Measurements from ENCODE around the gene TUBB8B.
"Not testable (repeated sequence)": the region's sequence is repeated elsewhere in the genome, so short reads cannot be mapped to it uniquely, and the experiment has no call there.

TUBB8B gene

DNA sequence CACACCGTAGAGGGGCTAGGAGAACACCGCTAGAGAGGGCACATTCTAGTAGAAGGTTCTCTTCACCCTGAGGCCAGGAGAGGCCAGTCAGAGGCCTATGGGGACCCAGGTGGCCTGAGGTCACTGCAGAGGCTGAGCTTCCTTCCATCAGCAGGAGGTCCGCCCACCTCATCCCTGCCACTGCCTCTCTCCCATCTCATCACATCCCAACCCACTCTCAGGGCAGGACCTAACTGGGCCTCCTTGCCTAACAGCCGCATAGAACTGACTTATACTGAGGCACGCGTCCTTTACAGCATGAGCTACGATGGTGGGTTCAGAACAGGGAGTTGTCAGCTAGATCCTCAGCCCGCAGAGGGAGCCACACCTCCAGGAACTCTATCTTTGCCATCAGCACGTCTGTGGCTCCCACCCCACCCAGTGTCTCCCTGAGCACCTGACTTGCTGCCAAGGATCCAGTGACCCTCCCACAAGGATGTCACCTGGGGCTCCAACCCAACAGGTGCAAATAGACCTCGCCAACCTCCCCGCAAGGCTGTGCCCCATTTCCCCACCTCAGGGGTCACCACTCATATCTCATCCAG lies 33.3 kb upstream of the TUBB8B start:
- not testable (repeated sequence) for H3K27ac ChIP-seq (ENCODE audit: low read depth, low read length); H3K4me1 ChIP-seq (ENCODE audit: control insufficient read depth in 5 of 5, insufficient read depth in 5 of 5, low read length in 5 of 5); H3K9ac ChIP-seq (ENCODE audit: low read length in 5 of 5); H3K36me3 ChIP-seq (ENCODE audit: control insufficient read depth in 5 of 5, insufficient read depth in 5 of 5, low read length in 5 of 5); H3K27me3 ChIP-seq (ENCODE audit: control insufficient read depth in 5 of 5, insufficient read depth in 4 of 5, low read length in 5 of 5); H3K4me3 ChIP-seq (ENCODE audit: low read depth in 1 of 5, low read length in 5 of 5); H3K9me3 ChIP-seq (ENCODE audit: control insufficient read depth in 5 of 5, low read length in 5 of 5)

DNA sequence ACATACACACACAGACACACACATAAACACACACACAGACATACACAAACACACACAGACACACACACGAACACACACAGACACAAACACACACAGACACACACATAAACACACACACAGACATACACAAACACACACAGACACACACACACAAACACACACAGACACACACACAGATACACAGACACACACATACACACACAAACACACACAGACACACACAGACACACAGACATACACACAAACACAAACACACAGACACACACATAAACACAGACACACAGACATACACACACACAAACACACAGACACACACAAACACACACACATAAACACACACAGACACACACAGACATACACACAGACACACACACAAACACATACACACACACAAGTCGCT lies 31.5 kb upstream of the TUBB8B start:
- not testable (repeated sequence) for H3K4me3 ChIP-seq (ENCODE audit: low read depth in 1 of 5, low read length in 5 of 5); H3K9ac ChIP-seq (ENCODE audit: low read length in 5 of 5); H3K9me3 ChIP-seq (ENCODE audit: control insufficient read depth in 5 of 5, low read length in 5 of 5); H3K36me3 ChIP-seq (ENCODE audit: control insufficient read depth in 5 of 5, insufficient read depth in 5 of 5, low read length in 5 of 5); H3K27ac ChIP-seq (ENCODE audit: low read depth, low read length); H3K27me3 ChIP-seq (ENCODE audit: control insufficient read depth in 5 of 5, insufficient read depth in 4 of 5, low read length in 5 of 5); H3K4me1 ChIP-seq (ENCODE audit: control insufficient read depth in 5 of 5, insufficient read depth in 5 of 5, low read length in 5 of 5)

GRCh38 chr18:80202-80601 lies 30.8 kb upstream of the TUBB8B start:
- H3K4me1 ChIP-seq (ENCODE audit: control insufficient read depth in 5 of 5, insufficient read depth in 5 of 5, low read length in 5 of 5); H3K27ac ChIP-seq (ENCODE audit: low read depth, low read length); H3K9ac ChIP-seq (ENCODE audit: low read length in 5 of 5); H3K9me3 ChIP-seq (ENCODE audit: control insufficient read depth in 5 of 5, low read length in 5 of 5); H3K36me3 ChIP-seq (ENCODE audit: control insufficient read depth in 5 of 5, insufficient read depth in 5 of 5, low read length in 5 of 5); H3K4me3 ChIP-seq (ENCODE audit: low read depth in 1 of 5, low read length in 5 of 5); H3K27me3 ChIP-seq (ENCODE audit: control insufficient read depth in 5 of 5, insufficient read depth in 4 of 5, low read length in 5 of 5): not testable (repeated sequence)

GRCh38 chr18:75525-76160 lies 26.2 kb upstream of the TUBB8B start:
- H3K9ac ChIP-seq (ENCODE audit: low read length in 5 of 5); H3K4me1 ChIP-seq (ENCODE audit: control insufficient read depth in 5 of 5, insufficient read depth in 5 of 5, low read length in 5 of 5); H3K36me3 ChIP-seq (ENCODE audit: control insufficient read depth in 5 of 5, insufficient read depth in 5 of 5, low read length in 5 of 5); H3K9me3 ChIP-seq (ENCODE audit: control insufficient read depth in 5 of 5, low read length in 5 of 5); H3K27ac ChIP-seq (ENCODE audit: low read depth, low read length); H3K27me3 ChIP-seq (ENCODE audit: control insufficient read depth in 5 of 5, insufficient read depth in 4 of 5, low read length in 5 of 5); H3K4me3 ChIP-seq (ENCODE audit: low read depth in 1 of 5, low read length in 5 of 5): not testable (repeated sequence)

DNA sequence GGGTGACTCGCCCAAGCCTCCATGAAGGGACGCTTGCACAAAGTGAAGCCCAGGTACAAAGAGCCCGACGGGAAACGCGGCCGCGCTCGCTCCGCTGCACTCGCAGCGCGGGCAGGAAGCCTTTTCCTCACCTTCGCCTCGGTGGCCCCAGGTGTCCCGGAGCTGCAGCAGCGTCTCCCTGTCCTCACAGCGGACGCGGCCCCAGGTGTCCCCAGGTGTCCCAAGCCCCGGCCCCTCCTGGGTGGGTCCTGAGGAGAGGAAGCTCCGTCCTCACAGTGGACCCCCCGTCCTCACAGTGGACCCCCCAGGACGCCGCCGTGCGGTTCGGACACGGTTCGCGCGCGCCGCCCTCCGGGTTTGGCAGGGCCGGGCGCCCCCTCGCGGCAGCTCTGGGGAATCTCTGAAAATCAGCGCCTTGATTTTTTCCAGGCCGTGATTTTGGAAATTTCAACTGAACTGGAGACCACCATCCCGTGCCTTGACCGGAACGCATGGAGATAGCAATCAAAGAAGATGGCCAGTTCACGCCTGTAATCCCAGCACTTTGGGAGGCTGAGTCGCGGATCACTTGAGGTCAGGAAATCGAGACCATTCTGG lies 23.9 kb upstream of the TUBB8B start:
- H3K4me1 ChIP-seq (ENCODE audit: control insufficient read depth in 5 of 5, insufficient read depth in 5 of 5, low read length in 5 of 5); H3K27ac ChIP-seq (ENCODE audit: low read depth, low read length); H3K36me3 ChIP-seq (ENCODE audit: control insufficient read depth in 5 of 5, insufficient read depth in 5 of 5, low read length in 5 of 5); H3K27me3 ChIP-seq (ENCODE audit: control insufficient read depth in 5 of 5, insufficient read depth in 4 of 5, low read length in 5 of 5); H3K4me3 ChIP-seq (ENCODE audit: low read depth in 1 of 5, low read length in 5 of 5); H3K9ac ChIP-seq (ENCODE audit: low read length in 5 of 5); H3K9me3 ChIP-seq (ENCODE audit: control insufficient read depth in 5 of 5, low read length in 5 of 5): not testable (repeated sequence)

DNA sequence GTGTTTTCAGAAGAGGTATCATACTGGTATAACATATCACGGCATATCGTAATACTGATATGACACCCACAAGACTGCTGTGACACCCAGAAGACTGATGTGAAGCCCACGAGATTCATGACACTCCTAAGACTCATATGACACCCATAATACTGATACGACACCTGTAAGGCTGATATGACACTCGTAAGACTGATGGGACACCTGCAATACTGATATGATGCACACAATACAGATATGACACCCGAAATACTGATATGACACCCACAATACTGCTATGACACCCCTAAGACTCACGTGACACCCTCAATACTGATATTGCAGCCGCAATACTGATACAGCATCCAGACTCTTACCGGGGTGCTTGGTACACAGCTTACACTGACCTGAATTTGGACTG lies 18.3 kb upstream of the TUBB8B start:
- not testable (repeated sequence) for H3K36me3 ChIP-seq (ENCODE audit: control insufficient read depth in 5 of 5, insufficient read depth in 5 of 5, low read length in 5 of 5); H3K9me3 ChIP-seq (ENCODE audit: control insufficient read depth in 5 of 5, low read length in 5 of 5); H3K4me1 ChIP-seq (ENCODE audit: control insufficient read depth in 5 of 5, insufficient read depth in 5 of 5, low read length in 5 of 5); H3K27ac ChIP-seq (ENCODE audit: low read depth, low read length); H3K4me3 ChIP-seq (ENCODE audit: low read depth in 1 of 5, low read length in 5 of 5); H3K27me3 ChIP-seq (ENCODE audit: control insufficient read depth in 5 of 5, insufficient read depth in 4 of 5, low read length in 5 of 5); H3K9ac ChIP-seq (ENCODE audit: low read length in 5 of 5)

GRCh38 chr18:64279-64678 lies 14.9 kb upstream of the TUBB8B start:
- H3K4me1 ChIP-seq (ENCODE audit: control insufficient read depth in 5 of 5, insufficient read depth in 5 of 5, low read length in 5 of 5); H3K9me3 ChIP-seq (ENCODE audit: control insufficient read depth in 5 of 5, low read length in 5 of 5); H3K9ac ChIP-seq (ENCODE audit: low read length in 5 of 5); H3K27ac ChIP-seq (ENCODE audit: low read depth, low read length); H3K36me3 ChIP-seq (ENCODE audit: control insufficient read depth in 5 of 5, insufficient read depth in 5 of 5, low read length in 5 of 5); H3K4me3 ChIP-seq (ENCODE audit: low read depth in 1 of 5, low read length in 5 of 5); H3K27me3 ChIP-seq (ENCODE audit: control insufficient read depth in 5 of 5, insufficient read depth in 4 of 5, low read length in 5 of 5): not testable (repeated sequence)

DNA sequence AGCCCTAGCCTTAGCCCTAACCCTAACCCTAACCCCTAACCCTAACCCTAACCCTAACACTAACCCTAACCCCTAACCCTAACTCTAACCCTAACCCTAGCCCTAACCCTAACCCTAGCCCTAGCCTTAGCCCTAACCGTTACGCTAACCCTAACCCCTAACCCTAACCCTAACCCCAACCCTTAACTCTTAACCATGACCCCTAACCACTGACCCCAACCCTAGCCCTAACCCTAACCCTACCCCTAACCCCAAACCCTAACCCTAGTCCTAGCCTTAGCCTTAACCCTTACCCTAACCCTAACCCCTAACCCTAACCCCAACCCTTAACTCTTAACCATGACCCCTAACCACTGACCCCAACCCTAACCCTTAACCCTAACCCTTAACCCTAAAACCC lies 14.2 kb upstream of the TUBB8B start:
- not testable (repeated sequence) for H3K36me3 ChIP-seq (ENCODE audit: control insufficient read depth in 5 of 5, insufficient read depth in 5 of 5, low read length in 5 of 5); H3K4me3 ChIP-seq (ENCODE audit: low read depth in 1 of 5, low read length in 5 of 5); H3K27me3 ChIP-seq (ENCODE audit: control insufficient read depth in 5 of 5, insufficient read depth in 4 of 5, low read length in 5 of 5); H3K4me1 ChIP-seq (ENCODE audit: control insufficient read depth in 5 of 5, insufficient read depth in 5 of 5, low read length in 5 of 5); H3K9ac ChIP-seq (ENCODE audit: low read length in 5 of 5); H3K27ac ChIP-seq (ENCODE audit: low read depth, low read length); H3K9me3 ChIP-seq (ENCODE audit: control insufficient read depth in 5 of 5, low read length in 5 of 5)

GRCh38 chr18:54388-54787 lies 5.0 kb upstream of the TUBB8B start:
- not testable (repeated sequence) for H3K4me1 ChIP-seq (ENCODE audit: control insufficient read depth in 5 of 5, insufficient read depth in 5 of 5, low read length in 5 of 5); H3K27ac ChIP-seq (ENCODE audit: low read depth, low read length); H3K4me3 ChIP-seq (ENCODE audit: low read depth in 1 of 5, low read length in 5 of 5); H3K9ac ChIP-seq (ENCODE audit: low read length in 5 of 5); H3K27me3 ChIP-seq (ENCODE audit: control insufficient read depth in 5 of 5, insufficient read depth in 4 of 5, low read length in 5 of 5); H3K9me3 ChIP-seq (ENCODE audit: control insufficient read depth in 5 of 5, low read length in 5 of 5); H3K36me3 ChIP-seq (ENCODE audit: control insufficient read depth in 5 of 5, insufficient read depth in 5 of 5, low read length in 5 of 5)

- not testable (repeated sequence) for H3K4me1 ChIP-seq (ENCODE audit: control insufficient read depth in 5 of 5, insufficient read depth in 5 of 5, low read length in 5 of 5); H3K9ac ChIP-seq (ENCODE audit: low read length in 5 of 5); H3K36me3 ChIP-seq (ENCODE audit: control insufficient read depth in 5 of 5, insufficient read depth in 5 of 5, low read length in 5 of 5); H3K4me3 ChIP-seq (ENCODE audit: low read depth in 1 of 5, low read length in 5 of 5); H3K27me3 ChIP-seq (ENCODE audit: control insufficient read depth in 5 of 5, insufficient read depth in 4 of 5, low read length in 5 of 5); H3K27ac ChIP-seq (ENCODE audit: low read depth, low read length); H3K9me3 ChIP-seq (ENCODE audit: control insufficient read depth in 5 of 5, low read length in 5 of 5)
These were observed 719 bp downstream of the TUBB8B start for GRCh38 chr18:48696-49095.

GRCh38 chr18:13177-13576 lies 36.2 kb downstream of the TUBB8B start:
- not testable (repeated sequence) for H3K36me3 ChIP-seq (ENCODE audit: control insufficient read depth in 5 of 5, insufficient read depth in 5 of 5, low read length in 5 of 5); H3K9me3 ChIP-seq (ENCODE audit: control insufficient read depth in 5 of 5, low read length in 5 of 5); H3K9ac ChIP-seq (ENCODE audit: low read length in 5 of 5); H3K27me3 ChIP-seq (ENCODE audit: control insufficient read depth in 5 of 5, insufficient read depth in 4 of 5, low read length in 5 of 5); H3K4me1 ChIP-seq (ENCODE audit: control insufficient read depth in 5 of 5, insufficient read depth in 5 of 5, low read length in 5 of 5); H3K4me3 ChIP-seq (ENCODE audit: low read depth in 1 of 5, low read length in 5 of 5); H3K27ac ChIP-seq (ENCODE audit: low read depth, low read length)
